SU-DHL-6 (cell line): ENCODE data around the gene APOL4.

Experiments used
- H2AFZ ChIP-seq: fragments of 200-600 bp; sonication (generic); 2 replicates; pipeline ENCODE4 v1.6.1; 2014; ENCODE audit warnings: low read depth, mild to moderate bottlenecking, moderate library complexity, mixed read lengths, antibody characterized with exemption, low read length; ENCODE audit not compliant: severe bottlenecking
- H3F3A ChIP-seq: fragments of 200-600 bp; shearing (Covaris generic); 2 replicates; pipeline ENCODE4 v1.6.0; 2016; ENCODE audit warnings: antibody characterized with exemption, mild to moderate bottlenecking; ENCODE audit not compliant: insufficient read depth
- H3K27ac ChIP-seq: fragments of 200-600 bp; sonication (generic); 2 replicates; pipeline ENCODE4 v1.5.1; 2016; ENCODE audit warnings: low read depth, mild to moderate bottlenecking, low read length, moderate library complexity, mixed read lengths
- H3K27me3 ChIP-seq: fragments of 200-600 bp; sonication (generic), shearing (Covaris generic); 2 replicates; pipeline ENCODE4 v1.6.0; 2014; ENCODE audit warnings: mild to moderate bottlenecking, low read length
- H3K36me3 ChIP-seq: fragments of 200-600 bp; sonication (generic); 2 replicates; pipeline ENCODE4 v1.6.1; 2014; ENCODE audit warnings: mild to moderate bottlenecking, low read length, mixed read lengths
- H3K4me2 ChIP-seq: fragments of 300-600, 200-600 bp; shearing (Covaris generic), sonication (generic); 2 replicates; pipeline ENCODE4 v1.6.0; 2014; ENCODE audit warnings: low read length, low read depth, mild to moderate bottlenecking; ENCODE audit not compliant: poor library complexity, severe bottlenecking
- H3K4me3 ChIP-seq: fragments of 200-600 bp; sonication (generic); 2 replicates; pipeline ENCODE4 v1.5.1; 2014; ENCODE audit warnings: antibody characterized with exemption, low read length, mild to moderate bottlenecking, mixed read lengths; ENCODE audit not compliant: insufficient read depth, poor library complexity, severe bottlenecking
- H3K79me2 ChIP-seq: fragments of 200-600 bp; sonication (generic); 2 replicates; pipeline ENCODE4 v1.6.1; 2014; ENCODE audit warnings: mild to moderate bottlenecking, low read length, moderate library complexity; ENCODE audit not compliant: insufficient read depth
- H3K9ac ChIP-seq: fragments of 200-600 bp; sonication (generic); 2 replicates; pipeline ENCODE4 v1.7.0; 2014; ENCODE audit warnings: mild to moderate bottlenecking, low read length
- H3K9me2 ChIP-seq: fragments of 200-600 bp; sonication (generic); replicated peaks from 2 replicates; pipeline ENCODE4 v1.6.1; 2014; ENCODE audit warnings: low read length; ENCODE audit not compliant: insufficient read depth
- H3K9me3 ChIP-seq: fragments of 200-600 bp; sonication (generic); 2 replicates; pipeline ENCODE4 v1.6.1; 2014; ENCODE audit warnings: low read length, mixed read lengths; ENCODE audit not compliant: insufficient read depth
- H4K20me1 ChIP-seq: fragments of 200-600 bp; sonication (generic); 2 replicates; pipeline ENCODE4 v1.6.1; 2014; ENCODE audit warnings: low read depth, mild to moderate bottlenecking, antibody characterized with exemption, low read length, moderate library complexity, mixed read lengths
- CTCF ChIP-seq: fragments of 200-600 bp; sonication (generic); IDR thresholded peaks from one replicate; pipeline ENCODE4 v1.5.1; 2017; ENCODE audit warnings: antibody characterized with exemption, mild to moderate bottlenecking, low read length, moderate library complexity; ENCODE audit not compliant: insufficient read depth, poor library complexity, severe bottlenecking
- EZH2phosphoT487 ChIP-seq: fragments of 200-600 bp; sonication (generic), shearing (Covaris generic); conservative IDR thresholded peaks from 2 replicates; pipeline ENCODE4 v1.6.1; 2018; ENCODE audit warnings: mild to moderate bottlenecking, antibody characterized with exemption, low read length, moderate library complexity, mixed read lengths

The APOL4 gene

DNA sequence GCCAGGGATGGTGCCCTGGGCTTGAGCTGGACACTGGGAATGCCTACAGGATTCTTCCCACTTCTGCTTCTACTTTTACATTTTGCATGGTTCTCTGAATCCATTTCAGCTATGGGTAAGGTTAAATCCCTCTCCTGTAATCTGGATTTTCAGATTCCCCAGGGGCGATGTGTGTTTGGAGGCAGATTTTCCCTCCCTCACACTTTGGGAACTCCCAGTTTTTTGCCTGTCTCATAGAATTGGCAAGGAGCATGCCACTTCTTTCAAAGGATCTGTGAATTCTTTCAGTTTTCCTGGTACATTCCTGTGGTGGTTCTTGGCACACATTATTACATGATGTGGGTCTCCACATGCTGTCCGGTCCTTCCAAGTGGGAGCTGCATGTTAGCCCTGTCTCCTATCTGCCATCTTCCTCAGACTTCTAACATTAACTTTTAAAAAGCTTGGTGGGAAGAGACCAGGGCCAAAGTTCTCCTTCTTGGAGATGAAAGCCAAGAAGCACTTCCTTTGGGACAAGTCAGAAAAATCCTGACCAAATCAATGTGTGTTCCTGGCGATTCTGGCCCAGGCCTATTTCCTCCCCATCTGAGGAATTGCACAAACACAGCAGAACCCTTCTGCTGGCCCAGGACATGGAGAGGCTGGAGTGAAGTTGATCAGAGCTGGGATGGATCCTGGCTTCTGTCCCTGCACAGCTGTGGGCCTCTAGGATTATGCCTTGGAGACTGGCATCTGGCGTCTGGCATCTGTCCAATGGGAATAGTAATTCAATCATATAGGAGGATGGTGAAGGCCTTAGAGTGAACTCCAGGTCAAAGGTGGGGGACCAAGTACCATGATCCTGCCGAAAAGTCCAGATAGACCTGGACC, 43.1 kb upstream of the APOL4 start:
- Histone ChIP-seq H3K27ac (no peak overlapping the region), H3K4me2 (no peak overlapping the region), H4K20me1 (no peaks in the 10 kb centered on the region), H3K36me3 (no peaks in the 10 kb centered on the region), H3K4me3 (no peak overlapping the region), H3F3A (no peaks in the 10 kb centered on the region), H3K79me2 (no peaks in the 10 kb centered on the region), H3K9me2 (no peaks in the 10 kb centered on the region), H3K9ac (no peak overlapping the region), H2AFZ (no peak overlapping the region), H3K9me3 (peaks cover 14% of the 10 kb centered on the region; the same call in 1 of the 2 replicates), H3K27me3 (no peaks in the 10 kb centered on the region)
- no peak for TF ChIP-seq EZH2phosphoT487
- TF ChIP-seq CTCF = no peak

DNA sequence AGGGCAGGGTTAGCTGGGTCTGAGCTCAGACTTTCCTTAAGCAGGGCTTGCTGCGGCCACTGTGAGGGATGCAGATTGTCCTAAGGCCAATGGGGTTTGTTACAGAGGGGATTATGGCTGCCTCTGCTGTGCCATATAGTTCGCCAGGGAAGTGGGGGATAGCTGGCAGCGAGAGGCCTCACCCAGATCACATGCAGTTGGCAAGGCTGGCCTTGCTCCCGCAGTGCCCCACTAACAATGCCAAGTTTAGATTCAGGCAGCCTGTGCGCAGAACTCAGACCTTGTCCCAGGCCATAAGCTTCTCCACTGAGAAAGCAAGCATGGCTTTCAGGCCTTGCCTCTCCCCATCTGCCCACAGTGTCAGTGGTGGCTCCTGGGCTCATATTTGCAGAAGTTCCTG, 42.4 kb upstream of the APOL4 start:
- Histone ChIP-seq H3K9ac (no peak overlapping the region), H3K36me3 (no peaks in the 10 kb centered on the region), H3F3A (no peaks in the 10 kb centered on the region), H3K27ac (no peak overlapping the region), H3K27me3 (no peaks in the 10 kb centered on the region), H3K9me3 (peaks cover 10% of the 10 kb centered on the region; the same call in 1 of the 2 replicates), H2AFZ (no peak overlapping the region), H3K4me3 (no peak overlapping the region), H3K9me2 (no peaks in the 10 kb centered on the region), H3K4me2 (no peak overlapping the region), H4K20me1 (no peaks in the 10 kb centered on the region), H3K79me2 (no peaks in the 10 kb centered on the region)
- TF ChIP-seq EZH2phosphoT487 = no peak
- no peak for TF ChIP-seq CTCF

- H3F3A ChIP-seq = no peaks in the 10 kb centered on the region
- no peaks in the 10 kb centered on the region for H3K9me3 ChIP-seq
- H3K36me3 ChIP-seq = no peaks in the 10 kb centered on the region
- peak within 1 kb of the TSS; percentile 19; the same call in 1 of the 2 replicates for H3K9ac ChIP-seq
- H3K27me3 ChIP-seq = no peaks in the 10 kb centered on the region
- H3K4me2 ChIP-seq = peak within 1 kb of the TSS; percentile 42
- H4K20me1 ChIP-seq = no peaks in the 10 kb centered on the region
- no peaks in the 10 kb centered on the region for H3K79me2 ChIP-seq
- TF ChIP-seq CTCF (peak; percentile 35), EZH2phosphoT487 (no peak)
- peak within 1 kb of the TSS; percentile 37 for H2AFZ ChIP-seq
- H3K27ac ChIP-seq = no peak within 1 kb of the TSS
- H3K4me3 ChIP-seq = no peak within 1 kb of the TSS
- H3K9me2 ChIP-seq = no peaks in the 10 kb centered on the region
Observed at GRCh38 chr22:36239401-36240171, 38.0 kb upstream of the APOL4 start, which contains the start of gene APOL2. Gene APOL2 (minus strand): TSS chr22:36239527. CDS start chr22:36233162, 6,365 bp downstream.
